GM21526 (cell line): Measurements from ENCODE around the gene TEN1.
"Not testable (repeated sequence)": the region's sequence is repeated elsewhere in the genome, so short reads cannot be mapped to it uniquely, and the experiment has no call there.

ENCODE experiments used
- ATAC-seq: cut with Tn5 transposase; IDR thresholded peaks from one replicate; pipeline ENCODE4 v1.9.1; 2021; ENCODE audit warnings: moderate library complexity; ENCODE audit not compliant: unreplicated experiment, low FRiP score

The TEN1 gene, protein sequence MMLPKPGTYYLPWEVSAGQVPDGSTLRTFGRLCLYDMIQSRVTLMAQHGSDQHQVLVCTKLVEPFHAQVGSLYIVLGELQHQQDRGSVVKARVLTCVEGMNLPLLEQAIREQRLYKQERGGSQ

DNA sequence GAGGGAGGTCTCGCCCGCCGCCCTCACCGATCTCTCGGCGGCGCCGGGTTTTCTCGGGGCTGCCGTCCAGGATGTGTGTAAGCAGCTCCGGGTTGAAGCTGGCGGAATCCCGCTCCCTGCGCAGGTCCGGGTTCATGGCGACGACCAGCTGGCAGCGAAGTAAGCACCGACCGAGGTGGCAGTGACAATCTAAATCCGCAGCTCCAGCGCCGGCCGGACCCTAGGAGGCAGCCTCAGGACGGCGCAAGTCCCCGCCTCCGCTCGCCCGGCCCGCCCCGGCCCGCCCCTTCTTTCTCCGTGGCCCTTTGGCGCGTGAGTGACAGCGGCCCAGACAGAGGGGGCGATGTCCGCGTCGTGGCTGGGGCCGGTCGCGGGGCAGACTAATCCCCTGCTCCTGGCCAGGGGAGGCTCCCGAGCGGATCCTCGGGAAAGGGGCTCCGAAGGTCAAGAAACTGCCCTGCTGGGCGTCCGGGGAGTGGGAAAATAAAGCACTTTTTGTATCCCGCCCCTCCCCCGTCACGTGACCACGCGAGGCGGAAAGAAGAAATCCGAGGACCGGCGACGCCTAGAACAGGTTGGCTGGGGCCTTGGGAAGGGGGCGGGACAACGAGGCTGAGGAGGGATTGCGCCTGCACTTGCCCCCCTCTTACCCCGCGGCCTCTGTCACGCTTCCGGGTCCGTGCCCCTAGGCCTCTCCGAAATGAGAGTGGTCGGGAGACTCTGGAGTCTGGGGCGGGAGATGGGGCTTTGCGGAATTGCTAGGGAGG, at the start of gene TEN1, which contains the start of gene ACOX1:
Gene TEN1, plus strand, starts transcription at position 303 of the 767 bp plus-strand sequence. CDS start 6,953 bp downstream, outside the sequence.
Gene ACOX1, minus strand, starts transcription at position 229 of the 767 bp plus-strand sequence. Its CDS starts 93 bp downstream, at position 136.
- peak; percentile 81 for ATAC-seq

DNA sequence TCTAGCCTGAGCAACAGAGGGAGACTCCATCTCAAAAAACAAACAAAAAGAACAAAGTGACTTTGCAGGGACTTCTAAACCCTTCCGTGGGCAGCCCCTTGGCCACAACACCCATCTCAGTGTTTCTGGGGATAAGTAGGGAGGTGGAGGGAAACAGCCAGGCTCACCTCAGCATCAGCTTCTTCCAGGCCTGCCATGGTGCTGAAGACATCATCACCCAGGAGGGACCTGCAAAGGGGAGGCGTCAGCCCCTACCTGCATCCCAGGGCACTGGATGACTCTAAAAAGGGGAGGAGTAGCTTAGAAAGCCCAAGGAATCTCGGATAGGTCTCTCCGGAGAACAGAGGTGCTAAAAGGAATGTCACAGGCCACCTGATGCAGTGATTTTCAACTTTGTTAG, 48.0 kb upstream of the TEN1 start:
- no peak for ATAC-seq

DNA sequence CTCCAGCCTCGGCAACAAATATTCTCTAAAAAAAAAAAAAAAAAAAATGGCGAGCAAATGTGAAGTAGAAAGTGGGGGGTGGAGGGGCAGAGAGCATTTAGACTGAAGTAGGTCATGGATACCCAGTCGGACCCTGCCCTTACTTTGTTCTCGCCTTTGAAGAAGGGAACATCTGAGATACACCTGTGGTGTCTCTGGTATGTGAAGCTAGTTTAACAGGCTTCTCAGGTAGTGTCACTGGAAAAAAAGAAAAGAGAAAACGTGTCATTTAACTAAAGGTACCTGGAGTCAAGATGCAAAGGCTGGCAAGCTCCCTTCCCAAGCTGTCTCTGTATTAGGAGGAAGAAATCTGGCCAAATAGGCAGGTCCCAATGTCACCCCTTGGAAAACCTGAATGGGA, 46.2 kb upstream of the TEN1 start:
- no peak for ATAC-seq

DNA sequence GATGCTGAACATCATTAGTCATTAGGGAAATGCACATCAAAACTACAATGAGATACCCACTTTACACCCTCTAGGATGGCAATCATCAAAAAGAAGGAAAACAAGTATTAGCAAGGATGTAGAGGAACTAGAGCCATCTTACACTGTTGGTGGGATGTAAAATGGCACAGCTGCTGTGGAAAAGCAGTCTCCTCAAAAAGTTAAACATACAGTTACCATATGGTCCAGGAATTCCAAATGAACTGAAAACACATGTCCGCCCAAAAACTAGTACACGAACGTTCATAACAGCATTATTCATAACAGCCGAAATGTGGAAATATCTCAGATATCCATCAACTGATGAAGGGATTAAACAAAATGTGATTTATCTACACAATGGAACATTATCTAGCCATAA, 45.2 kb upstream of the TEN1 start:
- ATAC-seq: no peak

- no peak for ATAC-seq
Measured at GRCh38 chr17:75937652-75938051, 41.4 kb upstream of the TEN1 start.

DNA sequence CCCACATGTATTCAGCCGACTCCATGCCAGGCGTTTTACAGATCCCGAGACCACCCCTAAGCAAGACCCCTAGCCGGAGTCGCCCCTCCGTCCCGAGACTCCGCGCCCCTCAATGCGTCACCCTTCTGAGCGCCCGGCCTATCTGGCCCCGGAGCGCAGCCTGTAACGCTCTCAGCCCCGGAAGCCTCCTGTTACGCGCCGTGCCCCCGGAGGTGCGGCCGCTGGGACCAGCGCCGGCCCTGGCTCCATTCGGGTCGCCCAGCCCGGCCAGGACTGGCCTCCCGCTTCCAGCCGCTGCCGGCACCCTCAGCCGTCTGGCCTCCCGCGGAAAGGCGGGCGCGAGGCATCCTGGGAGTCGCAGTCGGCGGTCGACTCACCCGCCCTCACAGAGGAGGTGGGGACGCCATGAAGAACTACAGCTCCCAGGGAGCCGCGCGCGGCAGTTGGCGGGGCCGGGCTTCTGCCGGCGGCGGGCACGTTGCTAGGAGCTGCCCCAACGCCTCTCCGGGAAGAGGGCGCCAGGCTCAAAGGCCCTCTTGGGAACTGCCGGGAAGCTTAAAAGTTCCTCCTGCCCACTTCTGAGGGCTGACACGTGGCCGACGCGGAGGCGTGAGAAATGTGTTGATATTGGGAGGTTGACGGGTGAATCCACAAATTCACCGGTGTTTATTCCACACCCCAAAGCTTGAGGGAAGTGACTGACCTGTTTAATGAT, 38.2 kb upstream of the TEN1 start, which contains the start of gene FBF1:
Gene FBF1, minus strand, starts transcription at position 316 of the 715 bp plus-strand sequence. CDS start 2,893 bp downstream, outside the sequence.
- peak; percentile 85 for ATAC-seq

GRCh38 chr17:75941442-75941819, 37.6 kb upstream of the TEN1 start:
- ATAC-seq: no peak

- ATAC-seq: no peak
Measured at GRCh38 chr17:75942473-75942872, 36.6 kb upstream of the TEN1 start.

- ATAC-seq: no peak
Measured at GRCh38 chr17:75943491-75943890, 35.5 kb upstream of the TEN1 start.

GRCh38 chr17:75945211-75945610, 33.8 kb upstream of the TEN1 start:
- no peak for ATAC-seq

- ATAC-seq: no peak
Measured at GRCh38 chr17:75950421-75950820, 28.6 kb upstream of the TEN1 start.

GRCh38 chr17:75950855-75951554, 28.0 kb upstream of the TEN1 start:
- no peak for ATAC-seq

DNA sequence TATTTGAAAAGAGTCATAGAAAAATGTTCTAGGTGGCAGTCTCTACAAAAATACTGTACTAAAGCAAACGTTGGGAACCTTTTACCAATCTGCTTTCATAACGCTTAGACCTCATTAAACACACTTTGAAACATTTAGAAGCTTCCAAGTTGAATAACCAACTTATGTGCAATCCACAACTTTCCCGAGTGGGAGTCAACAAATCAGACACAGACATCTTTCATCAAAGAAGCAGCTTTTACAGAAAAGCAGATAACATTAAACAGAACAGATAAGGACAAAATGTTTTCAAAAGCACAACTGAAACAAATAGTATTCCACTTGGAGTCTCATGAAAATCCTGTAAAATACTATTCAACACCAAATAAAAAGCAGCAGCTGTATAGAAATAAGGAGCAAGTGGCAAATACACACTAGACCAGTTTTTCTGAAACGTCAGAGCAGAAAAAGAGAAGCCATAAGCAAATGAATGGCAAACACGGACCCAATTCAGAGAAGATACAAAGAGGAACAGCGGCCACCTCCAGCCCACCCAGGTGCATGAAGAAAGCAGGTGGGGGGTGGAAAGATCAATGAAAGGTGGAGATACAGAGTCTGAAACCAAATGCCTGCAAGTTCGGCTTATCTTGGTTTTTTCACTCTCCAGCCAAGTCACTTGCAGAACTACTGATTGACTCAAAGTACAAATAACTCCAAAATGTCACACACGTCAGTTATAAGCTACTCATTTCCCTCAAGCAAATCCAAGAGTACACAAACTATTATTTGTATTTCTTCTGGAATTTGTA, 19.8 kb upstream of the TEN1 start:
- ATAC-seq: no peak

DNA sequence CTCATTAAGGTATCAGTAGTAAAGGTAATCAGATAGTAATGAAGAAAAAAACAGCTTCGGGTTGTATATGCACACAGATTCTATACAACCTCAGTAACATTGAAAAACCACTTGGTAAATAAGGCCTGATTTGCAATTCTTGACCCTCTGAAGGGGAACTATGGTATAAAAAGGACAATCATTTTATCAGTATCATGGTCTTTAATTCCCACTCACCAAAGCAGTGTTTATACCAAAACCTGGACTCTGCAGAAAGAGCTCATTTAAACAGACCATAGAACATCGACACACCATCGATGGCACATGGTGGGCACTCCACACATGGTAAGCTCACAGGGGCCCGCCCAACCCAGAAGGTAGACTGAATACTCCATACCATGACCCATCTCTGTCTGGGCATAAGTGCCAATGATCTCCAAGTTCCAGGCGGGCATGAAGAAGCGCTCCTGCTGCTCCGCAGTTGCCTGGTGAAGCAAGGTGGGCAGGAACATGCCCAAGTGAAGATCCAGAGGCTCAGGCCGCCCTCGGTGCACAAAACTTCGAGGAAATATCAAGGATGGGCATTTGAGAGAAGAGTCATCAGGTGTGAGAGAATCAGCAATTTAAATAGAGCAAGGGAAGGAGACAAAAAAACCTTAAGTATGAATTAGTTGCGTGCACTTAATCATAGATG, 19.1 kb upstream of the TEN1 start:
- no peak for ATAC-seq

DNA sequence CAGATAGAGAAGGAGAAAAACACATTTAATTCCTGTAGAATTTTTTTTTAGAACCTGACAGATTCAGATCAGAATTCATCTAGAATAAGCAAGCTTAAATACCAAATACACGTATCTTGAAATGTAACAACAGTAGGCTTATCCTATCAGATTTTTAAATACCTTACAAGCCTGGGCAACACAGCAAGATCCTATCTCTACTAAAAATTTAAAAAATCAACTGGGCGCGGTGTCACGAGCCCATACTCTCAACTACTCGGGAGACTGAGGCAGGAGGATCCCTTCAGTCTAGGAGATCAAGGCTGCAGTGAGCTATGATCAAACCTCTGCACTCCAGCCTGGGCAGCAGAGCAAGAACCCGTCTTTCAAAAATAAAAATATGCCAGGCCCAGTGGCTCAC, 13.6 kb upstream of the TEN1 start:
- no peak for ATAC-seq

GRCh38 chr17:75969044-75969443, 10.0 kb upstream of the TEN1 start:
- not testable (repeated sequence) for ATAC-seq

- ATAC-seq: no peak
Measured at GRCh38 chr17:75970011-75970523, 9.0 kb upstream of the TEN1 start.

GRCh38 chr17:75970626-75971025, 8.4 kb upstream of the TEN1 start:
- ATAC-seq: no peak

DNA sequence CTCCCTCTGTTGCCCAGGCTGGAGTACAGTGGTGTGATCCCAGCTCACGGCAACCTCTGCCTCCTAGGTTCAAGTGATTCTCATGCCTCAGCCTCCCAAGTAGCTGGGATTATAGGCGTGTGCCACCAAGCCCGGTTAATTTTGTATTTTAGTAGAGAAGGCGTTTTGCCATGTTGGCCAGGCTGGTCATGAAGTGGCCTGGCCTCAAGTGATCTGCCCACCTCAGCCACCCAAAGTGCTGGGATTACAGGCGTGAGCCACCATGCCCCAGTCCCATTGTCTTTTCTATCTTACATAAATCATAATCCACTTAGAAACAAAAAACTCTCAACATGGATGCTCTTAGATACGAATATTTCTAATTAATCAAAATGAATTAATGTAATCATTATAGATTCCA, 3.9 kb upstream of the TEN1 start:
- ATAC-seq: not testable (repeated sequence)
